ENCODE data around the gene RASGRP1.

DNA sequence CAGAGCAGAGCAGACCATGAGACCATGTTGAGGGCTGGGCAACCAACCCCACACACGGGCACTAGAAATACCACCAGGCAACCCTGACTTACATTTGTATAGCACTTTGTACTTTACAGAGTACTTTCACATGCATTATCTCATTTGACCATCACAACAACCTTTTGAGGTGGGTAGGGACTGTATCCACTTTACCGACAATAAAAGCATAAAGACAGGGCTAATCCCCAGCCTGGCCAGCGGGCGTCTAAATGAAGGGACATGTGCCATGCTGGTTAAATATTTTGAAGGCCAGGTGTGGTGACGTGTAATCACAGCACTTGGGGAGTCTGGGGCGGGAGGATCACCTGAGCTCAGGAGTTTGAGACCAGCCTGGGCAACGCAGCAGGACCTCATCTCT is 23.6 kb downstream of the RASGRP1 start:
- no peak for TF ChIP-seq EZH2 (IDR thresholded peaks at IDR 0.05; ENCODE audit: low read depth)
- no peak for TF ChIP-seq CTCF (conservative IDR thresholded peaks at IDR 0.05)

All from PC-9 (cell line).